HCT116 (cell line): ENCODE results near the gene UROS. TPM values are rescaled to one million over a fixed set of nuclear protein-coding genes. Genes with fewer than 3 reads are reported as not detected.

ENCODE experiments used
- ATAC-seq: fragments of 200-7000 bp; cut with Tn5 transposase; 2 replicates; pipeline ENCODE4 v1.9.1; 2020; ENCODE audit warnings: mild to moderate bottlenecking, moderate library complexity
- BruUV-seq: library from RNA; stranded (reverse); fragments of 400-500 nt; replicated peaks from 2 replicates; lab custom pipeline; 2021; lab: Mats Ljungman, UMichigan
- CTCF ChIA-PET: fragments of 300-600 bp; sonication (Branson Sonifier 250); formaldehyde crosslinking; loops from one replicate; lab custom pipeline; 2021; ENCODE audit warnings: antibody characterized with exemption; lab: Charles Lee
- POLR2A ChIA-PET: fragments of 300-600, 350-600 bp; sonication (Branson Sonifier 250); formaldehyde crosslinking; loops from one replicate; lab custom pipeline; 2021; ENCODE audit warnings: antibody characterized with exemption; lab: Charles Lee
- RAD21 ChIA-PET, 2 experiments: fragments of 300-600 bp; sonication (Branson Sonifier 250); formaldehyde crosslinking; loops; one replicate each; lab custom pipeline; 2023; ENCODE audit warnings: low total read pairs in 2 of 2; ENCODE audit not compliant: uncharacterized antibody in 2 of 2, unreplicated experiment in 2 of 2, low non-redundant PET in 1 of 2; lab: Charles Lee
- DNase-seq: peaks from one replicate; pipeline ENCODE4 v3.0.0-alpha.2; 2010; ENCODE audit warnings: low read depth, low spot score
- H2AFZ ChIP-seq: fragments of 200-600 bp; shearing (Covaris generic), sonication (generic); 2 replicates; pipeline ENCODE4 v1.6.1; 2017; ENCODE audit warnings: low read depth, mixed run types, mixed read lengths, antibody characterized with exemption, low read length; ENCODE audit not compliant: poor library complexity, severe bottlenecking
- H3K27ac ChIP-seq: 2 replicates; pipeline ENCODE4 v1.5.1; 2012; ENCODE audit warnings: low read depth, low read length
- H3K27me3 ChIP-seq: fragments of 200-600 bp; sonication (generic); 2 replicates; pipeline ENCODE4 v1.6.1; 2016; ENCODE audit warnings: mixed run types, low read length, mixed read lengths; ENCODE audit not compliant: insufficient read depth
- H3K36me3 ChIP-seq, 2 experiments: fragments of 200-500 bp in 1 of 2; fragments of 200-600 bp in 1 of 2; sonication (Bioruptor generic) in 1 of 2; sonication (generic) in 1 of 2; 2 replicates each; pipeline versions ENCODE4 v1.5.1 to v1.6.1; 2014 to 2016; ENCODE audit warnings: low read length in 2 of 2, inconsistent platforms in 1 of 2, mixed read lengths in 1 of 2, mixed run types in 1 of 2; ENCODE audit not compliant: insufficient read depth in 2 of 2, control insufficient read depth in 1 of 2
- H3K4me1 ChIP-seq, 2 experiments: fragments of 200-600 bp in 1 of 2; sonication (generic) in 1 of 2; 2 replicates each; pipeline versions ENCODE4 v1.5.1 to v1.6.1; 2012 to 2017; ENCODE audit warnings: low read length in 2 of 2, inconsistent platforms in 1 of 2, mild to moderate bottlenecking in 1 of 2, mixed read lengths in 1 of 2, mixed run types in 1 of 2, moderate library complexity in 1 of 2; ENCODE audit not compliant: insufficient read depth in 2 of 2, control insufficient read depth in 1 of 2
- H3K4me2 ChIP-seq: fragments of 200-600 bp; sonication (generic); 2 replicates; pipeline ENCODE4 v1.6.1; 2017; ENCODE audit warnings: mixed run types, low read length, mixed read lengths
- H3K4me3 ChIP-seq, 2 experiments: fragments of 200-600 bp in 1 of 2; sonication (generic) in 1 of 2; replicated peaks in 1 of 2; 2 replicates each; pipeline ENCODE4 v1.5.1; 2011 to 2016; ENCODE audit warnings: low read length in 2 of 2, control low read depth in 1 of 2, low read depth in 1 of 2, mild to moderate bottlenecking in 1 of 2, mixed read lengths in 1 of 2, mixed run types in 1 of 2
- H3K79me2 ChIP-seq: fragments of 200-600 bp; sonication (generic); 2 replicates; pipeline ENCODE4 v1.6.1; 2017; ENCODE audit warnings: mild to moderate bottlenecking, mixed run types, low read length, moderate library complexity, mixed read lengths; ENCODE audit not compliant: insufficient read depth
- H3K9ac ChIP-seq: fragments of 200-600 bp; sonication (generic); 2 replicates; pipeline ENCODE4 v1.6.1; 2016; ENCODE audit warnings: low read length, mixed read lengths
- H3K9me2 ChIP-seq: fragments of 200-600 bp; sonication (generic), shearing (Covaris generic); 2 replicates; pipeline ENCODE4 v1.6.1; 2017; ENCODE audit warnings: mixed run types, mild to moderate bottlenecking, moderate library complexity; ENCODE audit not compliant: insufficient read depth
- H3K9me3 ChIP-seq, 2 experiments: fragments of 200-500 bp in 1 of 2; fragments of 200-600 bp in 1 of 2; sonication (Bioruptor generic) in 1 of 2; sonication (generic) in 1 of 2; 2 replicates each; pipeline ENCODE4 v1.6.1; 2014 to 2017; ENCODE audit warnings: low read length in 2 of 2, mixed read lengths in 2 of 2, inconsistent platforms in 1 of 2, low read depth in 1 of 2, mild to moderate bottlenecking in 1 of 2, mixed run types in 1 of 2, moderate library complexity in 1 of 2; ENCODE audit not compliant: control insufficient read depth in 1 of 2, insufficient read depth in 1 of 2
- H4K20me1 ChIP-seq: fragments of 200-600 bp; sonication (generic), shearing (Covaris generic); 2 replicates; pipeline ENCODE4 v1.6.1; 2017; ENCODE audit warnings: mixed run types, mild to moderate bottlenecking, moderate library complexity; ENCODE audit not compliant: insufficient read depth
- EGR1 ChIP-seq: IDR thresholded peaks from 2 replicates; pipeline ENCODE4 v1.6.1; 2012; ENCODE audit warnings: low read depth
- ELF1 ChIP-seq: IDR thresholded peaks from 2 replicates; pipeline ENCODE4 v1.6.1; 2012; ENCODE audit warnings: low read depth, borderline replicate concordance
- FOSL1 ChIP-seq: IDR thresholded peaks from 2 replicates; pipeline ENCODE4 v1.6.1; 2012; ENCODE audit warnings: low read depth
- POLR2A ChIP-seq: IDR thresholded peaks from 2 replicates; pipeline ENCODE4 v1.7.0; 2011; ENCODE audit warnings: borderline replicate concordance; ENCODE audit not compliant: insufficient read depth, insufficient read length; ENCODE audit errors: extremely low read depth
- SIN3A ChIP-seq: IDR thresholded peaks from 2 replicates; pipeline ENCODE4 v1.6.1; 2012; ENCODE audit warnings: low read depth
- SP1 ChIP-seq: IDR thresholded peaks from 2 replicates; pipeline ENCODE4 v1.6.1; 2012; ENCODE audit warnings: low read depth
- ZBTB33 ChIP-seq: IDR thresholded peaks from 2 replicates; pipeline ENCODE4 v1.6.1; 2011; ENCODE audit warnings: mild to moderate bottlenecking, low read length, moderate library complexity; ENCODE audit not compliant: insufficient replicate concordance; ENCODE audit errors: extremely low read depth
- intact Hi-C: fragments of 100-400 bp; cut with micrococcal nuclease; formaldehyde crosslinking; loops from 2 replicates; pipeline ENCODE4 v1.10.0; 2022
- total RNA-seq: library from RNA; stranded (reverse); gene quantifications from one replicate; pipeline ENCODE4 v1.2.1, GENCODE V29; 2021; ENCODE audit not compliant: unreplicated experiment

Gene UROS
- total RNA-seq, 1 experiment from 2014 or later: 63.9 TPM

GRCh38 chr10:125828311-125828710 is 5.3 kb upstream of the UROS start:
- peaks cover 96% of the 10 kb centered on the region for H3K79me2 ChIP-seq
- BruUV-seq: no TSS peak
- ChIA-PET POLR2A (no interaction called here), RAD21 (no interaction called here), CTCF (no interaction called here)
- no peaks in the 10 kb centered on the region for H3K9me2 ChIP-seq
- ATAC-seq (no peak), DNase-seq (no peak)
- no peaks in the 10 kb centered on the region for H3K27me3 ChIP-seq
- no peak overlapping the region for H3K4me3 ChIP-seq
- TF ChIP-seq ELF1 (no peak), SIN3A (no peak), POLR2A (no peak), SP1 (no peak)
- intact Hi-C loops: no loop called here
- no peak overlapping the region for H3K9ac ChIP-seq
- no peaks in the 10 kb centered on the region for H3K9me3 ChIP-seq
- H3K4me2 ChIP-seq: no peak overlapping the region
- no peak overlapping the region for H2AFZ ChIP-seq
- H3K4me1 ChIP-seq: peaks cover 10% of the 10 kb centered on the region in 2 experiments
- peaks cover 63 to 75% of the 10 kb centered on the region in 2 experiments for H3K36me3 ChIP-seq
- no peak overlapping the region for H3K27ac ChIP-seq
- peaks cover 17% of the 10 kb centered on the region; the same call in 1 of the 2 replicates for H4K20me1 ChIP-seq

GRCh38 chr10:125827133-125827532 is 4.1 kb upstream of the UROS start:
- ChIA-PET RAD21 (no interaction called here), POLR2A (no interaction called here), CTCF (no interaction called here)
- intact Hi-C loops: no loop called here
- Histone ChIP-seq H3K9ac (no peak overlapping the region), H3K27me3 (no peaks in the 10 kb centered on the region), H2AFZ (no peak overlapping the region), H3K4me2 (no peak overlapping the region), H3K9me2 (no peaks in the 10 kb centered on the region), H3K4me3 (no peak overlapping the region), H3K9me3 (no peaks in the 10 kb centered on the region), H4K20me1 (peaks cover 17% of the 10 kb centered on the region; the same call in 1 of the 2 replicates), H3K79me2 (peaks cover 97% of the 10 kb centered on the region), H3K27ac (no peak overlapping the region), H3K36me3 (peaks cover 52 to 63% of the 10 kb centered on the region in 2 experiments), H3K4me1 (peaks cover 11 to 14% of the 10 kb centered on the region in 2 experiments)
- ATAC-seq: no peak
- no TSS peak for BruUV-seq
- no peak for DNase-seq
- no peak for TF ChIP-seq EGR1
- TF ChIP-seq FOSL1: no peak
- TF ChIP-seq ZBTB33: no peak
